ENCODE data around the gene FGFRL1.

Gene FGFRL1

DNA sequence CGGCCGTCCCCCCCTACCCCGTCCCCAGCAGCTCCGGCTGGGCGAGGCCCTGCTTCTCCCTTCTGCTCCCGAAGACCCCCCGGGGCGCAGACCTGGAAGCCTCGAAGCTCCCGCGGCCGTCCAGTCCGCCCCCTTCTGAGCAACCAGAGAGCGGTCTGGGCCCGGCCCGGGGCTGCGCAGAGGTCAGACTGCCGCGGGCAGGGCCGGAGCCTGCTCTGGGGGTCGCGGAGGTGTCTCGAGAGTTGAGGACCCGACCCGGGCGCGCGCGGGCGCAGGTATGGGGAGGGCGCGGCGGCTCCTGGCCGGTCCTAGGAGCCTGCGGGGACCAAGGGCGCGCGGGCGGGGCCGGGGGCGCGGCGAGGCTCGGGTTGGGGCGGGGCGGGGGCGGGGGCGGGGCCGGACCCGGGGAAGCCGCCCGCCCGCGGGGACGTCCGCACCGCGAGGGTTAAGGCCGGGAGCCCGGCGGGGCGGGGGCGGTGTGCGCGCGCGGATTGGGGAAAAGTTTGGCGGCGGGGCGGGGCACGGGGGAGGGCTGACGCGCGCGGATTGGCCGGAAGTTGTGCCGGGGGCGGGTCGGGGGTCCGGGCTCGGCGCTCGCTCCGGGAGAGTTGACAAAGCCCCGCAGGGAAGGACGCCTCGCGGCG is at the start of gene FGFRL1:
FGFRL1 (plus strand) TSS at position 605 of the 644 bp plus-strand sequence. CDS start 860 bp downstream, outside the sequence.
- peak; percentile 99 for DNase-seq (ENCODE audit: low spot score)

DNA sequence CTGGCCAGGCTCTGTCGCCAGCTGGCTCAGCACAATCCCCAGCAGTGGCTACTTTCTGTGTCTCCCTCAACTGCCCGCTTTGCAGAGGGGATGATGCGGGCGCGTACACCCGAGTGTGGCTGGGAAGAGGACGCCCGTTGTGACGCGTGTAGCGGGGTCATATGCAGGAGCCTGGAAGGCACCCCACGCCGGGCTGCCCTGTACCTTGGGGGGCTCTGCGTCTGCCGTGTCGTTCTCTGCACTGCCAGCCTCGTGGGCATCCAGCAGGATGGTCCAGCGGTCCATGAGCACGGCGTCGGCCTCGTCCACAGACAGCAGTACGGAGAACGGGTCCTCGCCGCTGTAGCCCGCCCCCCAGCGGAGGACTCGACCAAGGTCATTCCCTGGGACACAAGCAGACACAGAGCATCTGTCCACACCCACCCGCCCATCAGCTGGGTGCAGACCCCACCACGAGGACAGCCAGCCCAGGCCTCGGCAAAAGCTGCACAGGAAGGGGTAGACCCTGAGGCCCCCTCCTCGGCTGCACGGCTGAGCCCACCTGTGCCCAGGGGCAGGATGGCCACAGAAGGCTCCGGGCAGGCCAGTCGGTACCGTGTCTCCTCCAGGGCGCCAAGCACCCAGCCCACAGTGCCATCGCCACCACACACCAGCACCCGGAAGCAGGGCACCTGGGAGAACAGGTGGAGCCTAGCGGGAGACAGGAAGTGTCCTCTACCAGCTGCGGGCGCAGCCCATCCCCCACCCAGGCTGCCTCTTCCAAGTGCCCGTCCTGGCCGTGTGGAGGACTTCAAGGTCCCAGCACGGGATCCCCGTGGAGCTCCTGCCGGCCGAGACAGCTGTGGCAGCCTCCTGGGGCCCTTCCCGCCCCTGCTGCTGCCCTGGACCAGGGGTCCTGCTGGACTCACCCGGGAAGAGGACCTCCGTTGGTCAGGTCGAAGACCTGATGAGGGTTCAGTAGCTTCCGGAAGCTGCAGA is 48.9 kb upstream of the FGFRL1 start:
- DNase-seq (ENCODE audit: low spot score): no peak

- no peak for DNase-seq (ENCODE audit: low spot score)
Observed at GRCh38 chr4:963276-964225, 47.9 kb upstream of the FGFRL1 start.

- no peak for DNase-seq (ENCODE audit: low spot score)
Observed at GRCh38 chr4:964346-965025, 46.9 kb upstream of the FGFRL1 start.

DNA sequence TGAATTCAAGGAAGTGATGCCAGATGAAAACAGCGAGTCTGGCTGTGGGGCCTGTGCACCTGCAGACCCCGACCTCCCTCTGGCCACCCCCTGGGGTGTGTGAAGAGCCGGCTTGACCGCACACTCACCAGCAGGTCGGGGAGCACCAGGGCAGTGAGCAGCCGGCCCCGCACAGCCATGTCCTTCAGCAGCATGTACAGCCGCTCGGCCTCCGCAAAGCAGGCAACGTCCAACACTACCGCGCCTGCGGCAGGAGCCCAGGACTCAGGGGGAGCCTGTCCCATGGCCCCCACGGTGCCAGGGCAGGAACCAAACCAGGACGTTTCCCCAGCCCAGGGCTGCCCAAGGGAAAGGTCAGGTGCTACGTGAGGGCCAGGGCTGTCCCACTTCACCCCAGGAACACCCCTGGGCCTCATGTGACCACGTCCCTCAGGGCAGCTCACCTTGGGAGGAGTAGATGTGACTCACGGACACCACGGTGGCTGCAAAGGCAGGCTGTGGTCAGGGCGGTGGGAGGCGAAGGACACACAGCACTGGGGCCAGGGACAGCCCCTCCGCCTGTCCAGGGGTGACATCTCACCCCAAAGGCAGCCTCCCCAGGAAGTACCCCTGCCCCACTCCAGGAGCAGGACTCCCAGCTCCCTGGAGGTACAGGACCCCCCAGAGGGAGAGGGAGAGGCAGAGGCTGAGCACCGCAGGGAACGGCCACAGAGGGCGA is 46.2 kb upstream of the FGFRL1 start:
- DNase-seq (ENCODE audit: low spot score): no peak

GRCh38 chr4:965766-966134 is 45.7 kb upstream of the FGFRL1 start:
- no peak for DNase-seq (ENCODE audit: low spot score)

DNA sequence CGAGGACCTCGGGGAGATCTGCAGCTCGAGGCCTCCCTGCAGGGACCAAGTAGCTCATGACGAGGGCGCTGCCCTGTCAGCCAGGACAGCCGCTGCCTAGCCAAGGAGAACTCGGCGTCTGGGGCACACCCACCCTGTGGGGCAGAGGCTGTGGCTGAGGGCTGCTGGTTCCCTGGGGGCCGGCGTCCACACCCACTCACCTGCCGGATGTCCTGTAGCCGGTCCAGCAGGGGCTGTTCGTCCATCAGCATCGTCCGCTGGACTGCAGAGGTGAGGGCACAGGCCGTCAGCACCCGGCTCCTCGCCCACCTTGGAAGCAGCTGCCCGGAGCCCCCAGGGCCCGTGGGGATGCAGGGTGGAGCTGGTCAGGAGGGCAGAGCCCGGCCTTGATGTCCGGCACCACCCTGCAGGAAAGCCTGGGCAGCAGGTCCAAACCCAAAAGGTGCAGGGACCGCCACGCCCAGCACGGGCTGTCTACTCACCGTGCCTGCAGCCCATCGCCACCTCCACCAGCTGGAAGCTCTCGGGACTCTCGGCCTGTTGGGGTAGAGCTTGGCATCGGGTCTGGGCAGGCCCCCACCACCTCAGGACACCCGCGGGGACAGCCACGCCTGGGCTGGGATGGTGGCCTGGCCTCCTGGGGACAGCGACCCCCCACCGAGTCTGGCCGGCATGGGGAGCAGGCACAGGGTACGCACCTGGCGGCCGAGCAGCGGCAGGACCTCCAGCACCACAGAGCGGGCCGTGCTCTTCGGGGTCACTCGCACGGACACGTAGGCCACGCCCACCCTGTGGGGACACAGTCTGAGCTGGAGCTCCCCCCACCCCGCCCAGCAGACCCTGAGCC is 44.9 kb upstream of the FGFRL1 start:
- no peak for DNase-seq (ENCODE audit: low spot score)

DNA sequence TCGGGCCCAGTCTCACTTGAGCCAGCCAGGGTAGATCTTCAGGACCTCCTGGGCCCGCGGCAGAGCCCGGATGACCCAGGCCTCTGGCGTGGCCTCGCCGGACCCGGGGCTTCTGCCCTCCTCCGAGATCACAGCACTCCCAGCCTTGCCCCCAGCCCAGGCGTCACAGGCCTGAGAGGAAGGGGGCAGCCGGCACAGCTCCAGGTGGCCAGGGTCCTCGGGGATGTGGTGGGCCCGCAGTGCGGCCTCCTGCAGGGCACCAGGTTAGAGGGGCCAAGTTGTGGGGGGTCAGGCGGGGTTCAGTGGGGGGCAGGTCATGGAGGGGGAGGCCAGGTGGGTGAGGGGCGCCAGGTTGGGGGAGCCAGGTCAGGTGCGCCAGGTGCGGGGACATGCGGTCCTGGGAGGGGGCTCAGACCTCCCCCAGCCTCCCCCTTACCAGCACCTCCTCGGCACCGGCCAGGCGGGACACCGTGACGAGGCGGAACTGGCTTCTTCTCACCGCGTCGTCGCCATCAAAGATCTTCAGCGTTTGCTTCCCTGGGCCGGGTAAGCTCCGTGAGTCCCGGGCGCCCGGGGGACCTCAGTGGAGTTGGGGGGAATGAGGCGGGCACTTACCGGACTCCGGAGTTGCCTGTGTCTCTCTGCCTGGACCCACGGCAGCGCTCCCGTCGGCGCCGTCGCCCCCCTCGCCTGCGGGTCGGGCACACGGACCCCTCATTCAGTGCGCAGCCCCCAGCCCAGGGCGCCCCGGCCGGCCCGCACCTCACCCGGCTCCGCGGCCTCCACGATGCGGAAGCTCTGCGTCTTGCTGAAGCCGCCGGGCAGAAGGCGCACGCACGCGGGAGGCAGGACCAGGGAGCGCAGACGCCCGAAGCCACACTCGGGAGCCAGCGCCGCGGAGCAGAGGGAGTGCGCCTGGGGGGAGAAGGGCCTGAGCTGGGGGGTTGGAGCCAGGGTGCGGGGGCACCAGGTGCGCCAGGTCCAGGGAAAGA is 44.0 kb upstream of the FGFRL1 start:
- DNase-seq (ENCODE audit: low spot score): no peak

DNA sequence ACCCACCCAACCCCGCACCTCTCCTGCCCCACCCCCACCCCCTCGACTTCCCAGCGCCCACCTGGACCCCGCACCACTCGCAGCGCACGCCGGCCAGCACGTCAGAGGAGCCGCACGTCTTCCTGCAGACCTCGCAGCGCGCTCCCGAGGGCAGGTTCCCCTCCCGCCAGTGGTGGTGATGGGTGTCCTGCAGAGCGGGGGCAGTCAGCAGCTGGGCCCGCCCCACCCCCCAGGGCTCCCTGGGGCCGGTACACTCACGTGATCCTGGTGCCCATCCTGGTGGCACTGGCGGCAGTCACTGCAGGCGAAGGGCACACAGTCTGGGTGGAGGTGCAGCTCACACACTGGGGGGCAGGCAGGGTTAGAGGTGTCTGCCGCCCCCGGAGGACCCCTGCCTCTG is 43.2 kb upstream of the FGFRL1 start:
- no peak for DNase-seq (ENCODE audit: low spot score)

GRCh38 chr4:968621-969394 is 42.6 kb upstream of the FGFRL1 start:
- DNase-seq (ENCODE audit: low spot score): no peak

- DNase-seq (ENCODE audit: low spot score): no peak
Observed at GRCh38 chr4:970046-970745, 41.2 kb upstream of the FGFRL1 start.

DNA sequence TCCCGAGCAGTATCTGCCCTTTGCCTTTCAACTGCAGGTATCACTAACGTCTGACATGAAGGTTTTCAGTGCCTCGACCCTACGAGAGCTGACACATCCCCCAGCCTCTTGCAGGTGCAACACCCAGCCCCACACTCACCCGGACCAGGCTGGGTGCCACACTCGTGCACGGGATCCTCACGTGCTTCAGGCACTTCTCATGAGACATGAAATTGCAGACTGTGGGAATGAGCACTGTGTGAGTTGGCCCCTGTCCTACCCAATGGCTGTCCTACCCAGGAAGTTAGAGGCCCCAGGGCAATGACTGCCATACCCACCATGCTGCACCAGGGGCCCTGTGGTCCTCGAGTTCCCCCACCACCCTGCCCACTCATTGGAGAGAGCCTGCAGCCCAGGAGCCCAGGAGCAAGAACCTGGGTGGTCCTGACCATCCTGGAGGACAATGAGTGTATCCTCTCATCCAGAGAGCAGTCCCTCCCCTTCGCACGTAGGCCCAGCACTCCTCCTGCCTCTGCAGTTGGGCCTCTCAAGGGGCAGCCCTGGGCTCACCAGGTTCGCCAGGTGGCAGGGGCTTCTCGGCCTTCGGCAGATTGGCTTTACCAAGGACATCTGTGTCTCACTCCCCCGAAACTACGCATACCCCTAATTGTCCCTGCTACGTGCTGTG is 40.4 kb upstream of the FGFRL1 start:
- no peak for DNase-seq (ENCODE audit: low spot score)

DNA sequence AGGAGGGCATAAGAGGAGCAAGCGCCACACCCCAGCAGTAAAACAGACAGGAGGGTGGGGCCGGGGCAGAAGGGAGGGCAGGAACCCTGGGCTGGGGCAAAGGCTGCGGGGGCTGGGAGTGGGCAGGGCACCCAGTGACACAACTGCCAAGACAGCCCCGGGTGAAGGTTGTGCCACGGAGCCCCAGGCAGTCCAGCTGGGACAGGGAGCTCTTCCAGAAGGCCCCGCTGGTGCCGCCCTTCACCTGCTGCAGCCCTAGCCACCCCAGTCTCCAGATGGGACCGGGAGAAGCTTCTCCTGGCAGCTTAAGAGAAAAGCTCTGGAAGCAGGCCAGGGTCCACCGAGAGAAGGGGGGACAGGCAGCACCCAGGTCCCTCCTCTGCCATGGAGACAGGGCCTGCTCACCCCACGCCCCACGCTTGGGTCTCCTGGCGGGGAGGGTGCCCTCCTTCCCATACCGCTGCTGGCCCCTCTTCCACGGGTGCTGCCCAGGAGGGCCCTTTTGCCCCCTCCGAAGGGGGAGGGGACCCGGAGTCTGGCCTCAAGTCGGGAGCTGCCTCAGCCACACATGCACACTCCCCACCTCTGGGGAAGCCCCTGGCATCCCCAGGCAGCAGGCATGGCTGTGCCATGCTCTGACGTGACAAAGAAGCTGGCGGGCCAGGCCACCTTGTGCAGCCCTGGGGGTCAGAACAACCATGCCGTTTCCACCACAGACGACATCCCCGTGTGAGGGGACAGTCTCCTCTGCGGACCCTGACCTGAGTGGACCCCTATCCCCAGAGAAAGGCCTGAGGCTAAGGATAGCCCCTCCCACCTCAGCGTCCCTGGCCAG is 39.5 kb upstream of the FGFRL1 start:
- no peak for DNase-seq (ENCODE audit: low spot score)

DNA sequence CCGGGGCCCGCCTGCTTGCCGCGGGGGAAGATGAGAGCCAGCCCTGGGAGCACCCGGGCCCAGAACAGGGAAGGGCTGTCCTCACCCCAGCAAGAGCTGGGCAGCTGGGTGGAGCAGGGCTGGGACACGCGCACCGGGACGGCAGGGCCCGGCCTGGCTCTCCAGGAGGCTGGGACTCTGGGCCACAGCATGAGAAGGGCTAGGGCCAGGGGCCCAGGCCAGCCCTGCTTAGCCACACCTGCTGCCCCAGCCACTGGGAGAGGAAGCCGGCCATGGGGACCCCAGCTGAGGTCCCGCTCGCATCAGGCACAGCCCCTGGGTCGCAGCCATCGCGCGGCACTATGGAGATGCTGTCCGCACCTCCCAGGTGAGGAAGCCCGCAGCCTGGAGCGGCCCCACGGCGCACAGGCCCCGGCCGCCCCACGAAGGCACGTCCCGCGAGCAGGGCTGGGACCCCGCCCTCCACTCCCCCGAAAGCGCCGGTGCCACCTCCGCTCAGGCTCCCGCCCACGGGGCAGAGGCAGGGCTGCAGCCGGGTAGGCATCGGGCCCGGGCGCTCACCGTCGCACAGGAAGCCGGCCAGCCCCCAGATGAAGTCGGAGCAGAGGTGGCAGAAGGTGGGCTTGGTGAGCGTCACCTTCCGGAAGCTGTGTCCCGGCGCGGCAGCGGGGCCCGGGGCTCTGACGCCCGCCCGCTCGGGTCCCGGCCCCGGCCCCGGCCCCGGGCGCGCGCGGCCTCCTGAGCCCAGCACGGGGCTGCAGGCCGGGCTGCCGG is 38.6 kb upstream of the FGFRL1 start:
- peak; percentile 85 for DNase-seq (ENCODE audit: low spot score)

Data from HuH-7.5 (cell line).